DMS53 treated with DMSO at 0.1 percent for 48 hours (cell line): ENCODE measurements around the gene RBM6.

Experiments
- DNase-seq: peaks from one replicate; lab custom pipeline; 2025; ENCODE audit not compliant: unreplicated experiment; lab: John Stamatoyannopoulos, UW

RBM6 gene

DNA sequence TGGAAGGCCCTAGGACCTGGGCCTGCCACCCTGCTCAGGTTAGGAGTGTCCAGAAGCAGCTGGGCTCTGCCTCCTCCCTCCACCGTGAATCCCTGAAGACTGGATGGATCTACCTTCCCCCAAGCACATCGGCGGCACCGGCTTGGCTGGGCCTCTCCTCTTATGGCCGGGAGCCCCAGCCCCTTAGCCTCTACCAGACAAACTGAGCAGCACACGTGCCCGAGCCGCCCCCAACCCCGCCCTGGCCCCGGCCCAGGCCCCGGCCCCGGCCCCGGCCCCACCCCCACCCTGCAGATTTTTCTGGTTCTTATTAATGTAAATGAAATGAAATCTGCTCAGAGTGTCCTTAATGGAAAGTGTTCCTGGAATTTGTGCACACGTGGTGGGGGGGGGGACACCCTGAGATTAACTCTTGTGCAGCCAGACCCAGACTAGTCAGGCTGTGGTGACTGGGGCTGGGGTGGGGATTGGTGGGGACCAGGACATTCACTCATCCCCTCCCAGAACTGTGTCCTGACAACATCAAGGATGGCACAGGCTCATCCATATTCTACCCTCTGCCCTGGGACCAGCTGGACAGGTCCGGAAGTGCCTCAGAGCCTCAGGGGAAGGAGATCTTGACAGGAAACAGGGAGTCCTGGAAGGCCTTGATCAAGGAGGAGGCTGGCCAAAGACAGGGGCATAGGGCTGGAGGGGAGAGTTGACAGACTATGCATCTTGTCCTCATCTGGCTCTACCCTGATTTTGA, 184.3 kb downstream of the RBM6 start:
- DNase-seq: no peak

DNA sequence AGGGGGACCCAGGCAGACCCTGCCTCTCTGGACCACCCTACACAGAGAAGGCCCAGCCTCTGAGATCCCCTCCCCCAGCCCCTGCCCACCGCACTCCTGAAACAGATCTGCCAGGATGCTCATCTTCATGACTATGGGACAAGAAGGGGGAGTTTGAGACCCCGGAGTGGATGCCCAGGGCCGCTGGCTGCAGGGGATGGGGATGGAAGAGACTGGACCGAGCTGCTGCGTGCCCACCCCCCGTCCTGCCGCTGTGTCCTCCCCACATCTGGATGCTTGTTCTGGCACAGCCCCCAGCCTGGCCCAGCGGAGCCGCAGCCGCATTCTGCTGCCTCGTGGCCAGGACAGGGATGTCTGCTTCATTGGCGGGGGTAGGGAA, 184.8 kb downstream of the RBM6 start:
- no peak for DNase-seq

- no peak for DNase-seq
Observed at GRCh38 chr3:50125541-50126286, 185.8 kb downstream of the RBM6 start.

GRCh38 chr3:50126287-50127211, 186.6 kb downstream of the RBM6 start:
- no peak for DNase-seq
